Memory B cell (primary cell): Measurements from ENCODE around the gene SLC26A5.

ENCODE experiments used
- ATAC-seq: fragments of 150-1000 bp; cut with Tn5 transposase; 2 replicates; pipeline ENCODE4 v1.10.0; 2021; ENCODE audit warnings: low read depth, mild to moderate bottlenecking, moderate library complexity
- DNase-seq, 2 donors: peaks; one replicate each; pipeline ENCODE4 v3.0.0; 2022; ENCODE audit warnings: low spot score in 2 of 2
- H3K27ac Mint-ChIP-seq: one replicate; pipeline ENCODE4 v1.8.0; 2022; ENCODE audit warnings: mild to moderate bottlenecking, moderate library complexity, mixed read lengths
- H3K27me3 Mint-ChIP-seq: one replicate; pipeline ENCODE4 v1.8.0; 2022; ENCODE audit warnings: mixed read lengths
- H3K36me3 Mint-ChIP-seq: one replicate; pipeline ENCODE4 v1.8.0; 2022; ENCODE audit warnings: mild to moderate bottlenecking, mixed read lengths
- H3K4me1 Mint-ChIP-seq: one replicate; pipeline ENCODE4 v1.8.0; 2022; ENCODE audit warnings: mixed read lengths
- H3K4me3 Mint-ChIP-seq: one replicate; pipeline ENCODE4 v1.8.0; 2022; ENCODE audit warnings: mild to moderate bottlenecking, moderate library complexity, mixed read lengths
- H3K9me3 Mint-ChIP-seq: one replicate; pipeline ENCODE4 v1.8.0; 2022; ENCODE audit warnings: mixed read lengths

The SLC26A5 gene

GRCh38 chr7:103347507-103348267 is 98.3 kb downstream of the SLC26A5 start, which contains the start of gene PSMC2:
TSS of gene PSMC2 (plus strand) at chr7:103347643. CDS start at chr7:103347712, 69 bp downstream.
- H3K36me3 Mint-ChIP-seq, result peaks cover 9% of the 10 kb centered on the region
- ATAC-seq, result peak; percentile 70
- H3K9me3 Mint-ChIP-seq, result no peaks in the 10 kb centered on the region
- H3K4me3 Mint-ChIP-seq, result peak within 1 kb of the TSS; percentile 93
- DNase-seq, result peak; percentile 81
- peak within 1 kb of the TSS; percentile 91 for H3K27ac Mint-ChIP-seq
- H3K27me3 Mint-ChIP-seq, result no peaks in the 10 kb centered on the region
- H3K4me1 Mint-ChIP-seq, result peaks cover 28% of the 10 kb centered on the region

DNA sequence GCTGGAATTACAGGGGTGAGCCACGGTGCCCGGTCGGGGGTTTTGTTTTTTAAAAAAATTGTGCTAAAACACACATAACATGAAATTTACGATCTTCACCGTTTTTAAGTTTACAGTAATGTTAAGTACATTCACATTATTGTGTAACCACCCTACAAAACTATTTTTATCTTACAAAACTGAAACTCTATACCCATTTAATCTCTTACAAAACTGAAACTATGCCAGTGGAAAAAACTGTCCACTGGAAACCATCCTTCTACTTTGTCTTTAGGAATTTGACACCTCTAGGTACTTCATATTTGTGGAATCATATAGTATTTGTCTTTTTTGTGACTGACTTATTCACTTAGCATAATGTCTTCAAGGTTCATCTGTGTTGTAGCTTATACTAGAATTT is 99.6 kb downstream of the SLC26A5 start:
- peaks cover 8% of the 10 kb centered on the region for H3K36me3 Mint-ChIP-seq
- H3K27me3 Mint-ChIP-seq, result no peaks in the 10 kb centered on the region
- DNase-seq (no peak), ATAC-seq (no peak)
- H3K27ac Mint-ChIP-seq, result no peak overlapping the region
- H3K4me1 Mint-ChIP-seq, result peaks cover 23% of the 10 kb centered on the region
- H3K9me3 Mint-ChIP-seq, result no peaks in the 10 kb centered on the region
- H3K4me3 Mint-ChIP-seq, result no peak overlapping the region

DNA sequence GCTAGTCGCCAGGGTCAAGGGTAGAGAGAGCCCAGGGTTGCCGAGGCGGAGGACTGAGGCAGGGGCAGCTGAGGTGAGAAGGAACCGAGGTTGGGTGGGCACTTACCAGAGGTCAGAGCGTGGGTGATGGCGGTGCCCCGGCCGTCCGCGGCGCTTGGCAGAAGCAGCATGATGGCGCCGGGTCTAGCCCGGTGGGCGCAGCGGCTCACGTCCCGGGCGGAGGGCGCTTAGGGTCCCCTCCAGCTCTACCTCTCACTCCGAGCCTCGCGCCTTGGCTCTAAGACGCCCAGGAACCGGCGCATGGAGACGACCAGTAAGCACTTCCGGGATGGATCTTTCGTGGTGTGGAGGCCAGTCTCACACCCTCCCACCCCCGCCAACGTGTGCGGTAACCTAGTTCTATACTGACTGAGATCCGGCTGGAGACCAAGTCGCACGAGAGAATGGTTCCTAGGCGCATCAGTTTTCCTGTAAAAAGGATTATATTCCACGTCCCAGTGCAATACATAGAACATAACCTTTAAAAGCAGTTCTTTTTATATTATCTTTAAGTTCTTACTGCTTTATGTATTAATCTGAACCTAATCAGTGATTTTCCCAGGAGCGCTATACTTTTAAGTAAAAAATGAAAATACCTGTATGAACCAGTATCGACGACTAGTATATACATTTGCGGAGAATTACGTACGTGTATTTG is 101.4 kb downstream of the SLC26A5 start, which contains the start of gene DNAJC2:
Gene DNAJC2, minus strand, starts transcription at position 315 of the 697 bp plus-strand sequence. Its CDS starts 145 bp downstream, at position 170.
- H3K4me1 Mint-ChIP-seq, result peaks cover 24% of the 10 kb centered on the region

GRCh38 chr7:103343758-103344452 is 102.1 kb downstream of the SLC26A5 start:
- H3K4me1 Mint-ChIP-seq, result peaks cover 26% of the 10 kb centered on the region
- H3K27me3 Mint-ChIP-seq, result no peaks in the 10 kb centered on the region
- ATAC-seq, result peak; percentile 31

More for the DNA sequence above, 101.4 kb downstream of the SLC26A5 start, which contains the start of gene DNAJC2:
- Mint-ChIP-seq H3K27ac (peak within 1 kb of the TSS; percentile 99), H3K36me3 (peaks cover 16% of the 10 kb centered on the region), H3K4me3 (peak within 1 kb of the TSS; percentile 99), H3K27me3 (no peaks in the 10 kb centered on the region), H3K9me3 (no peaks in the 10 kb centered on the region)
- DNase-seq (peak; percentile 72 to 74), ATAC-seq (peak; percentile 82)

DNA sequence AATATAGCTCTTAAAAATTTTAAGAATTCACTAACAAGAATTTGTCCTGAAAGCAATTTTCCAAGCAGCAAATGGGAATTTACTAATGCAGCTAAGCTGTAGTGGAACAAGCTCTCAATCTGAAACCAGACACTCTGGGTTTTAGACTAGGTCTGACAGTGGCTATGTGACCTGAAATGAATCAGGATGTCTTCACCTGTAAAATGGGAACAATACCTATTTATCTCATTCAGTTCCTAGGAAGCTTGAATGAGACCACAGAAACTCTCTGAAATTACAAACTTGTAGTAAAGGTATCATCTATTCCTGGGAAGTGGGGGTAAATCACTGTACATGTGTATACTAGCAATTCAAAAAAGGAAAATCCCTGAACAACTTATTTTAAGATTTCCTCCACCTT is 102.7 kb downstream of the SLC26A5 start:
- ATAC-seq (no peak), DNase-seq (no peak)
- Mint-ChIP-seq H3K4me1 (peaks cover 22% of the 10 kb centered on the region), H3K4me3 (peak overlapping the region; percentile 99), H3K27ac (peak overlapping the region; percentile 99), H3K36me3 (peaks cover 22% of the 10 kb centered on the region), H3K27me3 (no peaks in the 10 kb centered on the region), H3K9me3 (no peaks in the 10 kb centered on the region)

More at GRCh38 chr7:103343758-103344452, 102.1 kb downstream of the SLC26A5 start:
- peak in 1 of 2 donors; percentile 15 for DNase-seq
- Mint-ChIP-seq H3K9me3 (no peaks in the 10 kb centered on the region), H3K27ac (peak overlapping the region; percentile 99), H3K4me3 (peak overlapping the region; percentile 99), H3K36me3 (peaks cover 22% of the 10 kb centered on the region)

DNA sequence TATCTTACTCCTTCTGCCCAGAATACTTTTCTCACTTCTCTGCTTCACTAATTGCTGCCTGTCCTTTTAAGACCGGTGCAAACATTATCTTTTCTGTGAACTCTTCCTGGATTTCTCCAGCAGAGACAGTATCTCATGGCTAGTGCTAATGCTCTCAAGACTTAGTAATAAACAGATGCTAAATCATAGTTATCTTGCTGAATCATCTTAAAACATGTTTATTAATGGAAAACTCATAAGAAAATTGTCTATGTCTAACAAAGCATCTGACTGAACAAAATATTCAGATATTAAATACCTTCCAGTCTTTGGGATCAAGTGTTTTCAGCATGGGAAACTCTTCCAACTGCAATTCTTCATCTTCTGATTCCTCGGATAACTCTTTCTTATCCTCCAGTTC is 104.5 kb downstream of the SLC26A5 start:
- Mint-ChIP-seq H3K4me1 (peaks cover 22% of the 10 kb centered on the region), H3K36me3 (peaks cover 34% of the 10 kb centered on the region), H3K9me3 (no peaks in the 10 kb centered on the region), H3K27ac (peak overlapping the region; percentile 39), H3K4me3 (no peak overlapping the region), H3K27me3 (no peaks in the 10 kb centered on the region)
- ATAC-seq (no peak), DNase-seq (no peak)

GRCh38 chr7:103338864-103339263 is 107.1 kb downstream of the SLC26A5 start:
- ATAC-seq (no peak), DNase-seq (no peak)
- Mint-ChIP-seq H3K4me1 (peaks cover 19% of the 10 kb centered on the region), H3K27ac (peak overlapping the region; percentile 4), H3K27me3 (no peaks in the 10 kb centered on the region), H3K36me3 (peaks cover 34% of the 10 kb centered on the region), H3K9me3 (no peaks in the 10 kb centered on the region), H3K4me3 (no peak overlapping the region)

- no peaks in the 10 kb centered on the region for H3K9me3 Mint-ChIP-seq
- H3K27ac Mint-ChIP-seq, result no peak overlapping the region
- ATAC-seq (no peak), DNase-seq (no peak)
- H3K27me3 Mint-ChIP-seq, result no peaks in the 10 kb centered on the region
- H3K4me1 Mint-ChIP-seq, result peaks cover 18% of the 10 kb centered on the region
- no peak overlapping the region for H3K4me3 Mint-ChIP-seq
- peaks cover 33% of the 10 kb centered on the region for H3K36me3 Mint-ChIP-seq
Observed at GRCh38 chr7:103336761-103337160, 109.2 kb downstream of the SLC26A5 start.

- ATAC-seq, result no peak
- Mint-ChIP-seq H3K36me3 (peaks cover 15% of the 10 kb centered on the region), H3K9me3 (no peaks in the 10 kb centered on the region), H3K27ac (no peak overlapping the region), H3K4me1 (no peaks in the 10 kb centered on the region), H3K27me3 (no peaks in the 10 kb centered on the region), H3K4me3 (no peak overlapping the region)
- DNase-seq, result no peak
Observed at GRCh38 chr7:103325744-103326143, 120.3 kb downstream of the SLC26A5 start.
